Measurements from ENCODE around the gene PNPLA3.

The PNPLA3 gene

GRCh38 chr22:43925433-43926348, 2.1 kb downstream of the PNPLA3 start:
- DNase-seq (ENCODE audit: low read depth) = no peak

- DNase-seq (ENCODE audit: low read depth) = no peak
These were observed 2.7 kb downstream of the PNPLA3 start for GRCh38 chr22:43926349-43926710.

DNA sequence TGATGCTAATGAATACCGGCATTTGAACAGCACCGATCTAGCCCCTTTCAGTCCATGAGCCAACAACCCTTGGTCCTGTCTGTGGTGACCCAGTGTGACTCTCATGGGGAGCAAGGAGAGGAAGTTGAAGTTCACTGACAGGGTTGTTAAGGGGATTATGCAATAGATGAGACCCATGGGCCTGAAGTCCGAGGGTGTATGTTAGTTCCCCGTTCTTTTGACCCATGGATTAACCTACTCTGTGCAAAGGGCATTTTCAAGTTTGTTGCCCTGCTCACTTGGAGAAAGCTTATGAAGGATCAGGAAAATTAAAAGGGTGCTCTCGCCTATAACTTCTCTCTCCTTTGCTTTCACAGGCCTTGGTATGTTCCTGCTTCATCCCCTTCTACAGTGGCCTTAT, 4.9 kb downstream of the PNPLA3 start:
- DNase-seq (ENCODE audit: low read depth) = no peak

DNA sequence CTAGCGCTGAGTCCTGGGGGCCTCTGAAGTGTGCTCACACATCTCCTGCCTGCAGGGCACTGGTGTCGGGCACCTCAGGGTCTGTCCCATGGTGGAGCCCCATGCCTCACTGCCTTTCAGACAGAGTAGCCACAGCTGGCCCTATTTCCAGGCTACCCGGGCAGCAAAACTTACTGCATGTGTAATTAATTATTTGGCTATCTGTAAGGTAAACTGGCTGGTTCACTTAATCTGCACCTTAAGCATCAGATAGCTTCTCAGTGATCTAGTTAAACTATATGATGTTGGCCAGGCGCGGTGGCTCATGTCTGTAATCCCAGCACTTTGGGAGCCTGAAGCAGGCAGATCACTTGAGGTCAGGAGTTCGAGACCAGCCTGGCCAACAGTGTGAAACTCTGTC, 5.3 kb downstream of the PNPLA3 start:
- DNase-seq (ENCODE audit: low read depth) = no peak

DNA sequence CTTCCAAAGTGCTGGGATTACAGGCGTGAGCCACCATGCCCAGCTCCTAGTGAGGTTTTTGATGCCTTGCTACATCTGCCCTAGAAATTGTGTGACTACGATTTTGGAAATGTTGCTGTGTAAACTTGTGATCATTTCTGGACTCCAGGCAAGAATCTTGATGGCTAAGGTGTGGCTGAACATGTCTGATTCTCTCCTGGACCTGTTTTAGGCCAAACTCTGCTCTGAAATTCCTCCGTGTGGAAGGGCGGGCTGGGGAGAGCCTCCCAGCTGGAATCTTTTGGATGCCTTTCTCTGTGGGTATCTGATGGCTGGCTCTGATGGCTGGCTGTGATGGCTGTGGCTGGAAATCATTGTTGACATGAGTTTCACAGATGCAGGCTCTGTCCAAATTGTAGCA, 8.2 kb downstream of the PNPLA3 start:
- no peak for DNase-seq (ENCODE audit: low read depth)

DNA sequence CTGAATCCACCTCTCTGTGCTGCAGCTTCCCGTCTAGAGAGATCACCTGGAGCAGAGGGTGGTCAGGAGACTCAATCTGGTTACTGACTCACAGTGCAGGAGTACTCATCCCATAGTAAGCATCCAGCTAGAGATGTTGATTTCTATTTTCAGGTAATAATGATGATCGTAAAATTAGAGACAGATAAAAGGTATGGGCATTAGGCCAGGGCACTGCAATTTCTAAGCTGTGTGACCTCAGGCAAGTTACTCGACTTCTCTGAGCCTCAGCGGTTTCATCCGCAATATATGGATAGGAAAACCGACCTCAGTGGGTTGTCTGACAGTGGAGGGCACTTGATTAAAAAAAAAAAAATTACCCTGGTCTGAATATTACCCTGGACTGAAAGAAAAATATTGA, 17.8 kb downstream of the PNPLA3 start:
- no peak for DNase-seq (ENCODE audit: low read depth)

GRCh38 chr22:43944670-43945430, 21.2 kb downstream of the PNPLA3 start:
- no peak for DNase-seq (ENCODE audit: low read depth)

GRCh38 chr22:43945632-43946383, 22.2 kb downstream of the PNPLA3 start:
- DNase-seq (ENCODE audit: low read depth) = peak; percentile 73

DNA sequence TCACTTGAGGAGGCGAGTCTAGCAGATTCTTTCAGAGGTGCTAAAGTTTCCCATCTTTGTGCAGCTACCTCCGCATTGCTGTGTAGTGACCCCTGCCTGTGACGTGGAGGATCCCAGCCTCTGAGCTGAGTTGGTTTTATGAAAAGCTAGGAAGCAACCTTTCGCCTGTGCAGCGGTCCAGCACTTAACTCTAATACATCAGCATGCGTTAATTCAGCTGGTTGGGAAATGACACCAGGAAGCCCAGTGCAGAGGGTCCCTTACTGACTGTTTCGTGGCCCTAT, 22.7 kb downstream of the PNPLA3 start:
- peak; percentile 28 for DNase-seq (ENCODE audit: low read depth)

DNA sequence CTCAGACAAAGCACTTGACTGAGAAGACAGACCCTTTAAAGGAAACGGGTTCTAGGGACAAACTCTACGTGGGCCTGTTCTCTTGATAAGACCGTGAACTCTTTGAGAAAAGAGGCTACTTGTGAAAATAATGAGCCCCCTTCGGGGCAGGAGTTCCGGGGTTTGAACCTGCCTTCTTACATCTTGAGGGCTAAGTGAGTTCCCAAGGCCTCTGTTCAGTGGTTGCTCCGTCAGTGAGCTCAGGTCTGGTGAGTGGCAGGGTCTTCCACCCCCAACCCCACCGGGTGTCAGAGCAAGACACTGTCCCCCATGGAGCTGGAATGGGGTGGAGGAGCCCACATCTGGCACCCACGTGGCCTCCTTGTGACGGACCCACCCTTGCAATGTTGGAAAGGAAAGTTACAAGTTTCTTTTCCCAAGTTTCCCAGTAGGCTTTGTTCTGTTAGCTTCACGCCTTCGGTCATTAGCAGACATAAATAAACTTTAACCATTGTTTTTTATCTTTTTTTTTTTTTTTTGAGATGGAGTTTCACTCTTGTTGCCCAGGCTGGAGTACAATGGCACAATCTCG, 25.3 kb downstream of the PNPLA3 start:
- DNase-seq (ENCODE audit: low read depth) = no peak

DNA sequence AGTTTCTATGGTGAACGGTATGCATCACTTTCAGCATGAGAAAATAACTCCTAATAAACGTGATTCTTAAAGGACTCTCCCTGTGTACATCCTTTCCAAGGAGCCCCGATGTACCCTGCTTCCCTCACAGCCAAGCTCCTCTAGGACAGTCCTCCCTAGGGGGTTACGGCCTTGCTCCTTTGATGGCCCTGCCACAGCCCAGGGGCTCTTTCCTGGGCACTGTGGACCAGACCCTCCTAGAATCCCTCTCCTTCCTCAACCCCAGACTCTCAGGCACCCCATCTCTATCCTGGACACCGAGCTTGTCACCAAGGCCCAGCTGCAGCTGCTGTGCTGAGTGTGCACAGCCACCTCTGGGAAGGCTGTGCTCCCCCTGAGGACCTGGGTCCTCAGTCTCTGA, 27.8 kb downstream of the PNPLA3 start:
- no peak for DNase-seq (ENCODE audit: low read depth)

- DNase-seq (ENCODE audit: low read depth) = no peak
These were observed 28.4 kb downstream of the PNPLA3 start for GRCh38 chr22:43951966-43952365.

DNA sequence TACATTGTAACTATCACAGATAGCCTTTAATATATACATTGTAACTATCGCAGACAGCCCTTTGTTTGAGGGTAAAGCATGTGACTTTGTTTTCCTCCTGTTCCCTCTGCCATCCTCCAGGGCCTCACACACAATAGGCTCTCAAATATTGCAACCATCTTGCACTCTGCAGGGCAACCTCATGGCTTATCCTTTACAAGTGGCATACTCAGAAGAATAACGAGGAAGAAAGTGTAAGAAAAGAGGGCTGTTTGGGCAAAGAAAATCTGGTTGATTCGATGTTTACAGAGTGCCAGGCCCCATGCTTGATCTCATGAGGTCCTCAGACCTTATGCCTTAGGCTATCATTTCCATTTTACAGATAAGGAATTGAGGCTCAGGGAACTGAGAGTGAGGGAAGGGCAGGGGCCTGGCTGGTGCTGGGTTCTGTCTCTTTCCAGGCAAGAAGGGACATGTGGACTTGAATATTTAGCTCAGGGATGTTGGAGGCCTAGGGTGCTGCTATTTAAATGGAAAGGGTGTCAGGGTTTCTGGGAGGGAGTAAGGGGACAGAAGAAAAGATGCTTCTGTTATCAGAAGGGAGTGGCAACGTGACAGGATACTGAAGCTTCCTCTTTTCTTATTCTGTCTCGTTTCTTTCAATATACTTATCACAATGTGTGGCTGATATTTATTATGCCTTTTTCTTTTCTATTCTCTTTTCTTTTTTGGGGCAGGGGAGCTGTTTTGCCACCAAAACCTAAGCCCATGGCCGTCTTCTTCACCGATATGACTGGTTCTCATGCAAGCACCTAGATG, 30.6 kb downstream of the PNPLA3 start:
- DNase-seq (ENCODE audit: low read depth) = no peak

GRCh38 chr22:43955040-43955882, 31.7 kb downstream of the PNPLA3 start, which contains the start of gene SAMM50:
SAMM50 (plus strand) TSS chr22:43955442; CDS start chr22:43955578, 136 bp downstream.
- peak; percentile 93 for DNase-seq (ENCODE audit: low read depth)

GRCh38 chr22:43955883-43956782, 32.5 kb downstream of the PNPLA3 start:
- no peak for DNase-seq (ENCODE audit: low read depth)

GRCh38 chr22:43956805-43957463, 33.3 kb downstream of the PNPLA3 start:
- DNase-seq (ENCODE audit: low read depth) = no peak

GRCh38 chr22:43957871-43958270, 34.3 kb downstream of the PNPLA3 start:
- peak; percentile 22 for DNase-seq (ENCODE audit: low read depth)

- no peak for DNase-seq (ENCODE audit: low read depth)
These were observed 40.8 kb downstream of the PNPLA3 start for GRCh38 chr22:43964314-43964857.

- no peak for DNase-seq (ENCODE audit: low read depth)
These were observed 43.5 kb downstream of the PNPLA3 start for GRCh38 chr22:43967069-43967468.

All from EH (cell line).